Stomach (tissue), 4 donors: ENCODE measurements around the gene TBL3.

Experiments
- CTCF ChIP-seq, 7 experiments: fragments of 450-650 bp in 4 of 7; fragments of 200-600 bp in 3 of 7; sonication (generic) in 3 of 7; IDR thresholded peaks; one replicate each; pipeline ENCODE4 v1.5.1; 2016 to 2019; ENCODE audit warnings: antibody characterized with exemption in 7 of 7, control low read depth in 2 of 7, mild to moderate bottlenecking in 1 of 7
- POLR2A ChIP-seq, 4 donors: fragments of 450-650 bp; IDR thresholded peaks; one replicate each; pipeline ENCODE4 v1.6.1; 2016; ENCODE audit warnings: antibody characterized with exemption in 4 of 4, control low read depth in 2 of 4, mild to moderate bottlenecking in 1 of 4, moderate library complexity in 1 of 4

GRCh38 chr16:1960665-1961630, 10.9 kb upstream of the TBL3 start:
- TF ChIP-seq CTCF (IDR thresholded peaks at IDR 0.05) (no peak), POLR2A (IDR thresholded peaks at IDR 0.05) (no peak)
